ENCODE data around the gene HES2. TPM values are rescaled to one million over a fixed set of nuclear protein-coding genes. Genes with fewer than 3 reads are reported as not detected.

HES2 gene
- total RNA-seq, 1 donor from 2014 or later: not detected

- Mint-ChIP-seq H3K9me3 (no peaks in the 10 kb centered on the region), H3K36me3 (ENCODE audit: low read depth) (no peaks in the 10 kb centered on the region), H3K4me1 (no peaks in the 10 kb centered on the region), H3K4me3 (no peak overlapping the region), H3K27ac (no peak overlapping the region), H3K27me3 (no peaks in the 10 kb centered on the region)
- POLR2A ChIA-PET: no interaction called here
- intact Hi-C loops (cut with micrococcal nuclease): loop anchor here (1.0 kb wide), 1 partner anchor 8 kb away; no protein-coding TSS in a partner anchor
- no peak for TF ChIP-seq CTCF (IDR thresholded peaks at IDR 0.05)
- ATAC-seq (ENCODE audit: low read depth) (no peak), DNase-seq (no peak)
- CTCF ChIA-PET: no interaction called here
Measured at GRCh38 chr1:6385488-6386191, 34.1 kb downstream of the HES2 start.

- intact Hi-C loops (cut with micrococcal nuclease): no loop called here
- no peak for ATAC-seq (ENCODE audit: low read depth)
- DNase-seq: no peak
- no peaks in the 10 kb centered on the region for H3K9me3 Mint-ChIP-seq
- H3K4me3 Mint-ChIP-seq: no peak overlapping the region
- CTCF ChIA-PET: no interaction called here
- H3K36me3 Mint-ChIP-seq (ENCODE audit: low read depth): no peaks in the 10 kb centered on the region
- H3K4me1 Mint-ChIP-seq: no peaks in the 10 kb centered on the region
- TF ChIP-seq CTCF (IDR thresholded peaks at IDR 0.05): no peak
- no peak overlapping the region for H3K27ac Mint-ChIP-seq
- H3K27me3 Mint-ChIP-seq: no peaks in the 10 kb centered on the region
- POLR2A ChIA-PET: no interaction called here
Measured at GRCh38 chr1:6384962-6385361, 34.8 kb downstream of the HES2 start.

GRCh38 chr1:6384135-6384534 lies 35.6 kb downstream of the HES2 start:
- no peak overlapping the region for H3K4me3 Mint-ChIP-seq

GRCh38 chr1:6380037-6380436 lies 39.7 kb downstream of the HES2 start:
- intact Hi-C loops (cut with micrococcal nuclease): no loop called here
- TF ChIP-seq CTCF (IDR thresholded peaks at IDR 0.05): no peak
- DNase-seq: no peak
- CTCF ChIA-PET: no interaction called here
- Mint-ChIP-seq H3K4me1 (no peaks in the 10 kb centered on the region), H3K9me3 (no peaks in the 10 kb centered on the region), H3K36me3 (ENCODE audit: low read depth) (no peaks in the 10 kb centered on the region), H3K27me3 (no peaks in the 10 kb centered on the region), H3K4me3 (no peak overlapping the region), H3K27ac (no peak overlapping the region)
- POLR2A ChIA-PET: interaction anchor here (0.6 kb wide), 1 partner anchor 101 kb away, joined by 3 read pairs; no protein-coding TSS in a partner anchor
- ATAC-seq (ENCODE audit: low read depth): no peak

More at GRCh38 chr1:6384135-6384534, 35.6 kb downstream of the HES2 start:
- intact Hi-C loops (cut with micrococcal nuclease): no loop called here
- TF ChIP-seq CTCF (IDR thresholded peaks at IDR 0.05): no peak
- H3K27ac Mint-ChIP-seq: no peak overlapping the region
- CTCF ChIA-PET: no interaction called here
- no peaks in the 10 kb centered on the region for H3K4me1 Mint-ChIP-seq
- DNase-seq: no peak
- no peak for ATAC-seq (ENCODE audit: low read depth)
- no peaks in the 10 kb centered on the region for H3K9me3 Mint-ChIP-seq
- no peaks in the 10 kb centered on the region for H3K36me3 Mint-ChIP-seq (ENCODE audit: low read depth)
- no peaks in the 10 kb centered on the region for H3K27me3 Mint-ChIP-seq
- POLR2A ChIA-PET: no interaction called here

- no peak for DNase-seq
- CTCF ChIA-PET: no interaction called here
- Mint-ChIP-seq H3K27ac (no peak overlapping the region), H3K9me3 (no peaks in the 10 kb centered on the region), H3K4me1 (no peaks in the 10 kb centered on the region), H3K27me3 (no peaks in the 10 kb centered on the region), H3K4me3 (no peak overlapping the region), H3K36me3 (ENCODE audit: low read depth) (no peaks in the 10 kb centered on the region)
- TF ChIP-seq CTCF (IDR thresholded peaks at IDR 0.05): no peak
- intact Hi-C loops (cut with micrococcal nuclease): no loop called here
- POLR2A ChIA-PET: no interaction called here
- ATAC-seq (ENCODE audit: low read depth): no peak
Measured at GRCh38 chr1:6378096-6378746, 41.5 kb downstream of the HES2 start.

Measured in activated B cell treated with CpG ODN at 0.5 μM for 24 hours (primary cell).